Motor neuron (in vitro differentiated cells): ENCODE results near the gene FCRLB. TPM values are rescaled to one million over a fixed set of nuclear protein-coding genes. Genes with fewer than 3 reads are reported as not detected.

Experiments
- ATAC-seq, 8 experiments: fragments of 200-7000 bp; cut with Tn5 transposase; replicated peaks in 6 of 8; 2 replicates each; pipeline ENCODE4 v1.8.0; 2021; ENCODE audit warnings: mild to moderate bottlenecking in 8 of 8, moderate library complexity in 8 of 8
- H3K27ac ChIP-seq, 2 donors: fragments of 250-450 bp; sonication (Bioruptor Pico); 2 replicates each; pipeline ENCODE4 v1.9.0; 2021; ENCODE audit warnings: antibody characterized with exemption in 2 of 2, mild to moderate bottlenecking in 2 of 2, moderate library complexity in 1 of 2
- H3K4me1 ChIP-seq, 2 donors: fragments of 250-450 bp; sonication (Bioruptor Pico); replicated peaks in 1 of 2; 2 replicates each; pipeline ENCODE4 v1.6.1; 2021; ENCODE audit warnings: antibody characterized with exemption in 2 of 2, mild to moderate bottlenecking in 2 of 2, moderate library complexity in 1 of 2
- H3K4me3 ChIP-seq, 5 donors: fragments of 250-450 bp; sonication (Bioruptor Pico); 2 replicates each; pipeline ENCODE4 v1.9.0; 2021; ENCODE audit warnings: antibody characterized with exemption in 5 of 5, mild to moderate bottlenecking in 5 of 5, moderate library complexity in 4 of 5
- WGBS, 10 experiments: fragments of 450-650 bp; shearing (Covaris generic); methylation state at CpG; one replicate each; pipeline ENCODE4 v1.0.0; 2022; 5-methylcytosine and 5-hydroxymethylcytosine counted together
- in situ Hi-C, 9 experiments: fragments of 400-800 bp; cut with MboI; loops; one replicate each; pipeline ENCODE4 v1.15.0; 2021; ENCODE audit warnings: low sequenced_read_pairs in 9 of 9, low pct_unique_long_range_greater_than_20kb in 2 of 9; ENCODE audit not compliant: unreplicated experiment in 9 of 9
- total RNA-seq, 8 experiments: library from RNA; unstranded; fragments of 300-600 nt; gene quantifications; 2 replicates each; pipeline versions ENCODE4 v1.2.3 to v1.2.4, GENCODE V29; 2022

The FCRLB gene
- total RNA-seq, 8 experiments from 2014 or later: 0.59 to 7.0 (median 1.4) TPM

DNA sequence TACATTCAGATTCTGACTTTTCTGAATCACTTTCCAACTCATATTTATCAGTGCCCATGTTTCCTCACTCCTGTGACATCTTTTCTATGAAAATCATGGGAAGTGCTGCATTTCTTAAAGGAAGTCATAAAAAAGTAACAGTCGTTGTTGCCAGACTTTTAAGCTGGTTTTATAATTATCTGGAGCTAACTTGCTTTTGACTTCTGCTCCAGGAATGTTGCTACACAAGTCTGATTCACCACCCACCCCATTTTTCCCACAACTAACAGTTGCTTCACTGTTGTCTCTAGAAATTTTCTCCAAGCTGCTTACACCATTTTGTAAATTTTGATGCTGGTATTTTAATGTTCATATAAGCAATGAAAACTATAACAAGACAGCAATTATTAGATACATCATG, 12.2 kb downstream of the FCRLB start:
- Histone ChIP-seq H3K4me1 (no peaks in the 10 kb centered on the region), H3K27ac (no peak overlapping the region), H3K4me3 (no peak overlapping the region)
- ATAC-seq: peak in 1 of 8 experiments; percentile 41
- WGBS, 10 experiments: 0 to 64% (median 30%) methylated on average over 1 of the region's 1 CpG; no CpG with 5 or more reads in 1 of the 10 experiments
- in situ Hi-C loops: loop anchor here in 4 of 9 experiments (25.0 kb wide), 2 partner anchors 96 to 521 kb away; partner anchors contain the start of genes APOA2 (in 2 of the 4), FCER1G (in 2 of the 4), FCGR3B (in 2 of the 4) and NDUFS2 (in 2 of the 4)

GRCh38 chr1:161735837-161736236, 14.5 kb downstream of the FCRLB start:
- H3K4me1 ChIP-seq: no peaks in the 10 kb centered on the region
- no peak for ATAC-seq
- no peak overlapping the region for H3K4me3 ChIP-seq
- WGBS, 10 experiments: 73 to 100% (median 83%) methylated on average over 1 to 3 of the region's 3 CpGs; no CpG with 5 or more reads in 4 of the 10 experiments
- no peak overlapping the region for H3K27ac ChIP-seq
- in situ Hi-C loops: loop anchor here in 4 of 9 experiments (25.0 kb wide), 2 partner anchors 99 to 524 kb away; partner anchors contain the start of genes APOA2 (in 2 of the 4), FCER1G (in 2 of the 4), FCGR3B (in 2 of the 4) and NDUFS2 (in 2 of the 4)

DNA sequence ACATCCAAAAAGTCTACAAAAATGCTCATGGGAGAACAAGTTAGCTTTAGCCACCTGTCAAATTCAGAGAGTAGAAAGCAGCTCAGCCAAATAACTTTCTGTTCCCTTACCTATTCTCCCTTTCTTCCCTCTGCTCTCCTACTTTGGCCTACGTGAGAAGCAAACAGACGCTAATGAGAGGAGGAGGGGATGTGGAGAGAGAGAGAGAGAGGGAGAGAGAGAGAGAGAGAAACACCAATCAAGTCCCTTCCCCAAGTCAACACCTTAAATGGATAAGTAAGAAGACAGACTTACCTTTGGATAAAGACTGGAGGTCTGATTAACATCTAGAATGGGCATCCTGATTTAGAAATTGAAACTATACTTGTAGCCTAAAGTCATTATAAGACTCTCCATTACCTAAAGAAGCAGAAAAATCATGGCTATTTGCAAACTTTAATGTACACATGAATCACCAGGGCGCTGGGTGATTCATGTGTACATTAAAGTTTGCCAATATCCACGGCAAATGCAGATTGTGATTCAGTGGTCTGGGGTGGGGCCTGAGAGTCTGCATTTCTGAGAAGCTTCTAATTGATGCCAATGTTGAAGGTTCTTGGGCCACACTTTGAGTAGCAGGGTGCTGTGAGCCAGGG, 15.1 kb downstream of the FCRLB start:
- ATAC-seq: peak in 1 of 8 experiments; percentile 15
- no peak overlapping the region for H3K27ac ChIP-seq
- no peak overlapping the region for H3K4me3 ChIP-seq
- 0 to 59% (median 41%) methylated on average over 1 to 4 of the region's 4 CpGs; no CpG with 5 or more reads in 2 of the 10 experiments for WGBS, 10 experiments
- no peaks in the 10 kb centered on the region for H3K4me1 ChIP-seq
- in situ Hi-C loops: loop anchor here in 4 of 9 experiments (25.0 kb wide), 2 partner anchors 99 to 524 kb away; partner anchors contain the start of genes APOA2 (in 2 of the 4), FCER1G (in 2 of the 4), FCGR3B (in 2 of the 4) and NDUFS2 (in 2 of the 4)

DNA sequence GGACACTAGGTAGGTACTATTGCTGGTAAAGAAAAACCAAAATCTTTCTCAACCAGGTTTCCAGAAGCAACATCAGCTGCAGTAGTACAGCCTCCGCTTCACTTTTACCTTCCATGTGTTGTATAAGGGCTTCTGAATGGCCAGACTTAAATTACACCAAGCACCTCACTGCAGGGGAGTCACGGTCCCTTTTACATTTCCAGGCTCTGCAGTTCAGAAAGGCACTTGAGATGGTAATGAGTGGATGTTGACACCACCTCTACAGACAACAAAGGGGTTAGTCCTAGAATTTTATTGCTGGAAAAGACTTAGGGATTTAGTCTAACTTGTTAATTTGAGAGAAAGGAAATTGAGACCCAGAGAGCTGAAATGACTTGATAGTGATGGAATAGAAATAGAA, 16.3 kb downstream of the FCRLB start:
- WGBS, 10 experiments: 7 to 70% (median 24%) methylated on average over 1 to 2 of the region's 2 CpGs; no CpG with 5 or more reads in 3 of the 10 experiments
- in situ Hi-C loops: loop anchor here in 4 of 9 experiments (25.0 kb wide), 2 partner anchors 100 to 525 kb away; partner anchors contain the start of genes APOA2 (in 2 of the 4), FCER1G (in 2 of the 4), FCGR3B (in 2 of the 4) and NDUFS2 (in 2 of the 4)
- no peak overlapping the region for H3K27ac ChIP-seq
- H3K4me3 ChIP-seq: no peak overlapping the region
- no peak for ATAC-seq
- no peaks in the 10 kb centered on the region for H3K4me1 ChIP-seq

DNA sequence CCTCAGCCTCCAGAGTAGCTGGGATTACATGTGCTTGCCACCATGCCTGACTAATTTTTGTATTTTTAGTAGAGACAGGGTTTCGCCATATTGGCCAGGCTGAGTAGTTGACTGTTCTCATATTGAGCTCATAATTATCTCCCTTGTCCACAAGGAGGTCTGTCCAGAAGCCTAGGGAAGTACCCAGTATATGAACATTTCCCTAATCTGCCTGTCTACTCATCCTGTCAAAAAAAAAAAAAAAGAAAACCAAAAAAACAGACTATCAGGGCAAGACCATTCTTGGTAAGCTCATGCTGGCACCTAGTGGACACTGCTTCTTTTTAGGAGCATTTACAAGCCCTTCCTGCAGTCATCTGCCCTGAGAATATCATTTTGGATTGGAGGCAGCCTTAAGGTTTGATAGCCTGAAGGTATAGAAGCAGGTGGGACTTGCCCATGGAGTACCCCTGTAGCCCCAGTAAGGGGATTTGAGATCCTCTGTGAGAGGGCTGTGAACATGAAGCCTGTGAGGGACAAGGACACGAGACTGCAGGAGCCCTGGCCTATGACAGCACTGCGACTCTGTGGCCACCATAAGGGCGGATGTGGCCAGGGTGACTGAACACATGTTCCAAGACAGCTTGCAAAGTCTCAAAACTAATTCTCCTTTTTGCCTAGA, 17.4 kb downstream of the FCRLB start:
- 71 to 100% (median 86%) methylated on average over 1 to 4 of the region's 4 CpGs; no CpG with 5 or more reads in 3 of the 10 experiments for WGBS, 10 experiments
- Histone ChIP-seq H3K4me1 (peaks cover 0 to 7% of the 10 kb centered on the region in 2 donors), H3K27ac (no peak overlapping the region), H3K4me3 (no peak overlapping the region)
- in situ Hi-C loops: loop anchor here in 4 of 9 experiments (25.0 kb wide), 2 partner anchors 101 to 526 kb away; partner anchors contain the start of genes APOA2 (in 2 of the 4), FCER1G (in 2 of the 4), FCGR3B (in 2 of the 4) and NDUFS2 (in 2 of the 4)
- peak in 4 of 8 experiments; percentile 46 to 82 (median 78) for ATAC-seq

GRCh38 chr1:161739865-161740566, 18.7 kb downstream of the FCRLB start:
- ATAC-seq: no peak
- H3K27ac ChIP-seq: no peak overlapping the region

GRCh38 chr1:161740921-161741320, 19.6 kb downstream of the FCRLB start:
- no peak overlapping the region for H3K4me3 ChIP-seq
- no peak for ATAC-seq

More at GRCh38 chr1:161739865-161740566, 18.7 kb downstream of the FCRLB start:
- Histone ChIP-seq H3K4me1 (peaks cover 0 to 10% of the 10 kb centered on the region in 2 donors), H3K4me3 (no peak overlapping the region)
- 45 to 90% (median 70%) methylated on average over 2 to 8 of the region's 8 CpGs; no CpG with 5 or more reads in 1 of the 10 experiments for WGBS, 10 experiments
- in situ Hi-C loops: loop anchor here in 4 of 9 experiments (25.0 kb wide), 2 partner anchors 103 to 528 kb away; partner anchors contain the start of genes APOA2 (in 2 of the 4), FCER1G (in 2 of the 4), FCGR3B (in 2 of the 4) and NDUFS2 (in 2 of the 4)

GRCh38 chr1:161743231-161743630, 21.9 kb downstream of the FCRLB start:
- Histone ChIP-seq H3K4me3 (no peak overlapping the region), H3K27ac (no peak overlapping the region), H3K4me1 (peaks cover 0 to 10% of the 10 kb centered on the region in 2 donors)
- WGBS, 10 experiments: 35 to 100% (median 76%) methylated on average over 2 to 9 of the region's 9 CpGs
- no peak for ATAC-seq
- in situ Hi-C loops: loop anchor here in 4 of 9 experiments (25.0 kb wide), 2 partner anchors 106 to 531 kb away; partner anchors contain the start of genes APOA2 (in 2 of the 4), FCER1G (in 2 of the 4), FCGR3B (in 2 of the 4) and NDUFS2 (in 2 of the 4)

More at GRCh38 chr1:161740921-161741320, 19.6 kb downstream of the FCRLB start:
- 65 to 97% (median 88%) methylated on average over 2 to 6 of the region's 6 CpGs for whole genome bisulfite sequencing, 10 experiments
- in situ Hi-C loops: loop anchor here in 4 of 9 experiments (25.0 kb wide), 2 partner anchors 104 to 529 kb away; partner anchors contain the start of genes APOA2 (in 2 of the 4), FCER1G (in 2 of the 4), FCGR3B (in 2 of the 4) and NDUFS2 (in 2 of the 4)
- no peak overlapping the region for H3K27ac ChIP-seq
- H3K4me1 ChIP-seq: peaks cover 0 to 10% of the 10 kb centered on the region in 2 donors

- no peak overlapping the region for H3K27ac ChIP-seq
- H3K4me1 ChIP-seq: peaks cover 17 to 21% of the 10 kb centered on the region in 2 donors
- WGBS, 10 experiments: 53 to 91% (median 84%) methylated on average over 3 to 6 of the region's 6 CpGs
- in situ Hi-C loops: loop anchor here in 4 of 9 experiments (25.0 kb wide), 2 partner anchors 110 to 536 kb away; partner anchors contain the start of genes APOA2 (in 2 of the 4), FCER1G (in 2 of the 4), FCGR3B (in 2 of the 4) and NDUFS2 (in 2 of the 4)
- no peak for ATAC-seq
- no peak overlapping the region for H3K4me3 ChIP-seq
Observed at GRCh38 chr1:161747801-161748200, 26.5 kb downstream of the FCRLB start.

DNA sequence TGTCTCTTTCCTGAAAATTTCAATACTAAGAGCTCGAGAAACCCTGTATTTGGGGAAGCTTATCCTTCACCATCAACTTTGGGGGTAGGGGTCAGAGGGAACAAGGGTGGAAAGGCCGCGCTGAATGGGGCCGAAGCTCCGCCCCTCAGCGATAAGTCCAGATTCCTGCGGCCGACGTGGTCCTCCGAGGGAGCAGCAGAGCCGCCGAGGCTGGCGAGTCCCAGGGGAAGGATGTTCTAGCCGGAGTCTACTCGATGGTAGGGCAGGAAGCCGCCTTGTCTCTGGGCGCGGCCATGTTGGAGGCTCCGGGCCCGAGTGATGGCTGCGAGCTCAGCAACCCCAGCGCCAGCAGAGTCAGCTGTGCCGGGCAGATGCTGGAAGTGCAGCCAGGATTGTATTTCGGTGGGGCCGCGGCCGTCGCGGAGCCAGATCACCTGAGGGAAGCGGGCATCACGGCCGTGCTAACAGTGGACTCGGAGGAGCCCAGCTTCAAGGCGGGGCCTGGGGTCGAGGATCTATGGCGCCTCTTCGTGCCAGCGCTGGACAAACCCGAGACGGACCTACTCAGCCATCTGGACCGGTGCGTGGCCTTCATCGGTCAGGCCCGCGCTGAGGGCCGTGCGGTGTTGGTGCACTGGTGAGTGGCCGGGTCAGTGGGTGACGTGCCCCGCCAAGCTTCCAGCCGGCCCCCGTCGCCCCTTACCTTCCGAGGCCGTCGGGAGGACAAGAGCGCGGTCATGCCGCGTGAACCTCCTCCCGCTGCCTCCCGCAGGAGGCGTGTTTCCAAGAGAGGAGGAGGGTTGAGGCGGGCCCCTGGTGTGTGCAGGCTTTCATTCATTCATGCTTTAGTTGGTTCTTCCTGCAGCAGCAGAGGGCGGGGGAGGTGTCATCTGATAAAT, 28.4 kb downstream of the FCRLB start, which contains the start of gene DUSP12:
TSS of gene DUSP12 (plus strand) at position 278 of the 899 bp plus-strand sequence. CDS start at position 294, 16 bp downstream.
- WGBS, 10 experiments: 0 to 7% (median 1%) methylated on average over 1 to 44 of the region's 65 CpGs; no CpG with 5 or more reads in 1 of the 10 experiments
- peak within 1 kb of the TSS; percentile 80 to 96 (median 90) for H3K4me3 ChIP-seq
- peak; percentile 90 to 96 (median 93) for ATAC-seq
- in situ Hi-C loops: loop anchor here in 4 of 9 experiments (25.0 kb wide), 2 partner anchors 112 to 537 kb away; partner anchors contain the start of genes APOA2 (in 2 of the 4), FCER1G (in 2 of the 4), FCGR3B (in 2 of the 4) and NDUFS2 (in 2 of the 4)
- H3K27ac ChIP-seq: peak within 1 kb of the TSS; percentile 95 to 97
- H3K4me1 ChIP-seq: peaks cover 11 to 17% of the 10 kb centered on the region in 2 donors
